ENCODE results near the gene AMBP. TPM values are rescaled to one million over a fixed set of nuclear protein-coding genes. Genes with fewer than 3 reads are reported as not detected.

The AMBP gene
- polyA plus RNA-seq, 6 donors from 2014 or later, result not detected

DNA sequence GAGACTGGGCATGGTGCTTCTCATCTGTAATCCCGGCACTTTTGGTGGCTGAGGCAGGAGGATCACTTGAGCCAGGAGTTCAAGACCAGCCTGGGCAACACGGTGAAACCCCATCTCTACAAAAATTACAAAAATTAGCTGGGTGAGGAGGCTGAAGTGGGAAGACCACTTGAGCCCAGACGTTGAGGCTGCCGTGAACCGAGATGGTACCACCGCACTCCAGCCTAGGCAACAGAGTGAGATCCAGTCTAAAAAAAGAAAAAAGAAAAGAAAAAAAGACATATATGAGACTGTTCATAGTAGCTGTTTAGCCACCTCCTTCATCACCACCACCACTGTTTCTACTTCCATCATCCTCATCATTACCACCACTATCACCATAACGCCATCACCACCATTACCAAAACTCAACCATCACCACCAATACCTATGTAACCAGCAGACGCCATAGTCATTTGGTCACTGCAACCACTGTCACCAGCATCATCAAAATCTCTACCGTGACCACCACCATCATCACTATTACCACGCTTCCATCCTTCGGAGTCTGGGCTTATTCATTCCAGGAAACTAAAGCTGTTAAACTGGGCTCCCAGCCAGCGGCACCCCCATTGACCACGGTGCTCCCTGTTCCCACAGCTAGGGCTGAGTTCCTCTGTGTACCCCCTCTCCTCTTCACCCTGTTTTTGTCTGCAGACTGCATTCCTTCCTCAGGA, 29.3 kb upstream of the AMBP start:
- H3K9me3 Mint-ChIP-seq, result peaks cover 0 to 6% (median 3%) of the 10 kb centered on the region in 7 donors
- DNase-seq (no peak), ATAC-seq (ENCODE audit: low read depth in 2 of 2) (no peak)
- peak overlapping the region in 1 of 6 donors; percentile 5 for H3K27ac Mint-ChIP-seq
- peaks cover 0 to 3% of the 10 kb centered on the region in 2 donors for H3K36me3 Mint-ChIP-seq
- no peak overlapping the region for H3K4me3 Mint-ChIP-seq
- H3K4me1 Mint-ChIP-seq, result peaks cover 0 to 6% (median 3%) of the 10 kb centered on the region in 3 donors
- peaks cover 3 to 27% (median 21%) of the 10 kb centered on the region in 3 donors for H3K27me3 Mint-ChIP-seq

DNA sequence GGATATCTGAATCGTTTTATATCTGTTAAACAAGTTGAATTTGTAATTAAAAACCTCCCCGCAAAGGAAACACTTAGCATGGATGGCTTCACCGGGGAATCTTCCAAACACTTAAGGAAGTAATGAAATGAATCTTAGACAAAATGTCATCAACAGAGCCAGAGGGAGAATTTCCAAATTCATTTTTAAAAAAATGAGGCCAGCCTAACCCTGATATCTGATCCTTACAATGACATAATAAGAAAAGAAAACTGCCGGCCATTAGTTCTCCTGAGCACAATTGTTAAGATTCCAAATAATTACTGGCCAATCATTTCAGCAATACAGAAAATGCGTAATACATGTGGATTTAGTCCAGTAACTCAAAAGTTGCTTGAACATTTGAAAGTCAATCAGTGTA, 27.1 kb upstream of the AMBP start:
- H3K4me1 Mint-ChIP-seq, result peaks cover 0 to 6% (median 3%) of the 10 kb centered on the region in 3 donors
- ATAC-seq (ENCODE audit: low read depth in 2 of 2) (no peak), DNase-seq (no peak)
- peaks cover 8 to 9% of the 10 kb centered on the region in 2 donors for H3K36me3 Mint-ChIP-seq
- H3K27me3 Mint-ChIP-seq, result peaks cover 8 to 37% (median 22%) of the 10 kb centered on the region in 3 donors
- peaks cover 3 to 15% (median 11%) of the 10 kb centered on the region in 7 donors for H3K9me3 Mint-ChIP-seq
- no peak overlapping the region for H3K4me3 Mint-ChIP-seq
- H3K27ac Mint-ChIP-seq, result no peak overlapping the region

DNA sequence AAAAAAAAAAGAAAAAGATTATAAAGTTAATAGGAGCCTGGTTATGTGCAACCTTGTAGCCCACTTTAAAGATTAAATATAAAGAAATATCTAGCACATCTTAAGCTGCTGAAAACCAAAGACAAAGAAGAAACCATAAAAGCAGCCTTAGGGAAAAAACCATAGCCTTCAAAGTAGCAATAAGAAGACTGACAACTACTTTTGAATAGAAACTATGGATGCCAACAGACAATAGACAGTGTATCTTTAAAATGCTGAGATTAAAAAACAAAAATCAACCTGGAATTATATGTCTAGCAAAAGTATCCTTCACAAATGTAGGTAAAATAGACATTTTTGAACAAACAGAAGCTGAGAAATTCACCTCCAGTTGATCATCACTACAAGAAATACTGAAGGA, 24.4 kb upstream of the AMBP start:
- no peak overlapping the region for H3K4me3 Mint-ChIP-seq
- peaks cover 3 to 8% (median 3%) of the 10 kb centered on the region in 3 donors for H3K4me1 Mint-ChIP-seq
- peaks cover 8 to 9% of the 10 kb centered on the region in 2 donors for H3K36me3 Mint-ChIP-seq
- ATAC-seq (ENCODE audit: low read depth in 2 of 2) (no peak), DNase-seq (no peak)
- no peak overlapping the region for H3K27ac Mint-ChIP-seq
- H3K27me3 Mint-ChIP-seq, result peaks cover 12 to 46% (median 32%) of the 10 kb centered on the region in 3 donors
- peaks cover 5 to 15% (median 12%) of the 10 kb centered on the region in 7 donors for H3K9me3 Mint-ChIP-seq

DNA sequence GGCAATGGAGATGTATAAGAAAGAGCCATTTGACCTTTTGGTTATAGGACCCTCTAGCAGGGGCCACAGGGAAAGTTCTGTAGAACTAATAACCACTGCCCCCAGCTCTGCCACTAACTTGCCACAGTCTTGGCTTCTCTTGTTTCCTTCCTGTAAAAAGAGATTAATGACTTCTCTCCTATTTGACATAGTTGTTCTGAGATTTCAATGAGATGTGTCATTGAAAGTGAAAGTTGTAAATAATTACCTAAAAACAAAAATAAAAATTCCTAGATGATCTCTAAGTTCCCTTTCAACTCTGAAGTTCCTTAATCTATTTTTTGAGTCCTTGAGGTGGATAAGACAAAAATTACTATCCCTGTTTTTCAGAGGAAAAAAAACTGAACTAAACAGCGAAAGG, 22.4 kb upstream of the AMBP start:
- Mint-ChIP-seq H3K4me3 (peak overlapping the region in 2 of 8 donors; percentile 37 to 47), H3K36me3 (peaks cover 8 to 17% of the 10 kb centered on the region in 2 donors)
- ATAC-seq (ENCODE audit: low read depth in 2 of 2), result no peak

DNA sequence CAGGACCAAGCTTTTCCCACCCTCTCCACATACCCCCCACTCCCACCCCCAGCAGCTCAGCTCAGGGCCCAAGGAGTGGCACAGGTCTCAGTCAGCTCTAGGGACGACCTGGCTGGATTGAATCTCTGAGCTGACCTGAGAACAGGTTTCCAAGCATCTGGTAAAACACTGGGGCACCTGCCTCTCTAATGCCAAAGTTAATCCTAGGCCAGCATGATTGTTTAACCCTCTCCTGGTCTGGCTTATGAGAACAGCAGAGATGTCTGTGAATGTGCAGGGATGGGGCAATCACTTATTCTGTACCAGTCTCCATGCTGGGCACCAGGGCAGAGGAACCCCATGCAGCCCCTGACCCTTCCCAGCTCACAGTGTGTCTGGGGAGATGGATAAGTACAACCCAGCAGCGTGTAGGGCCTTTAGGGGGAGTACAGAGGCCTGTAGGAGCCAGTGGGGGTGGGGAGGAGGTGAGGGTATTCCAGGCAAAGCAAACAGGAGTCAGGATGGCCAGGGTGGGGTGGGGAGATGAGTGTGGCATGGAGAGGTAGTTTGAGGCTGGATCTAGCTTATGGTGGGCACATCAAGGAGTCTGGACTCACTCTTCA, 21.7 kb upstream of the AMBP start:
- H3K4me3 Mint-ChIP-seq, result peak overlapping the region in 4 of 8 donors; percentile 17 to 70 (median 53)
- peaks cover 8 to 17% of the 10 kb centered on the region in 2 donors for H3K36me3 Mint-ChIP-seq
- H3K27me3 Mint-ChIP-seq, result peaks cover 21 to 73% (median 56%) of the 10 kb centered on the region in 3 donors
- DNase-seq, result no peak
- peaks cover 13 to 23% (median 14%) of the 10 kb centered on the region in 3 donors for H3K4me1 Mint-ChIP-seq
- ATAC-seq (ENCODE audit: low read depth in 2 of 2), result no peak
- H3K27ac Mint-ChIP-seq, result no peak overlapping the region
- H3K9me3 Mint-ChIP-seq, result peaks cover 5 to 15% (median 12%) of the 10 kb centered on the region in 7 donors

More for the DNA sequence above, 22.4 kb upstream of the AMBP start:
- H3K27ac Mint-ChIP-seq, result peak overlapping the region in 1 of 6 donors; percentile 56
- peaks cover 13 to 23% (median 14%) of the 10 kb centered on the region in 3 donors for H3K4me1 Mint-ChIP-seq
- H3K27me3 Mint-ChIP-seq, result peaks cover 21 to 65% (median 49%) of the 10 kb centered on the region in 3 donors
- peaks cover 5 to 15% (median 12%) of the 10 kb centered on the region in 7 donors for H3K9me3 Mint-ChIP-seq
- no peak for DNase-seq

DNA sequence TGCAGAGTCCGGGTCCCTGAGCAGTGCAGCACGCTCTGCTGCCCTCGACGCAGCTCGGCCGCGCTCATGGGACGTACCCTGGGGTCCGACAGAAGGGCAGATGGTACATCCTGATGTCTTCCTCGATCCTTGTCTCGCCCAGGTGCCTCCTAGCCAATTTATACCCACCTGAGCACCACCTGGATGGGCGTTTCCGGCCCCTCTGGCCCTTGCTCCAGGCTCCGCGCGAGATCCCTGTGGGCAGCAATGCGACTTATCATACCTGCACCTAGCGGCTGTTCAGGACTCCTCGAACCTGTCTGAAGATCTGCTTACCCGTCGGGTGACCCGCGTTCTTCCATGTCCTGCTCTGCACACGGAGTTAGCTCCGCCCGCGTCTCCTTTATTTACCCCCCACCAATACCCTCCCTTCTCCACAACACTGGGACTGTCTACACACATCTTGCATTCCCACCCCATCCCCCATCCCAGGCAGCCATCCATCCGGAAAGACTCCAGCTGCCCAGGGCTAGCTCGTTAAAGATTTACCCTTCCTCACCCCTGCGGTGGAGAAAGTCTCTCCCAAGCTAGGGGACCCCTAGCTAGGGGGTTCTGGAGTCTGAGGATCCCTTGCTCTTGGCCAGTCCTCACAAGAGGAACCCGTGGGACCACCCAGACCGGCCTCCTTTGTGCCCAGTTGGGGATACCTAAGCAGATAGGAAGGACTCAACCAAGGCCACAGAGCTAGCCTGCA, 21.0 kb upstream of the AMBP start, which contains the start of gene KIF12:
TSS of gene KIF12 (minus strand) at position 357 of the 733 bp plus-strand sequence. CDS start at position 341, 16 bp downstream.
- no peak for DNase-seq
- Mint-ChIP-seq H3K4me3 (peak within 1 kb of the TSS; percentile 17 to 80 (median 60)), H3K36me3 (peaks cover 8 to 17% of the 10 kb centered on the region in 2 donors), H3K27ac (peak within 1 kb of the TSS in 1 of 6 donors; percentile 56), H3K4me1 (peaks cover 13 to 23% (median 14%) of the 10 kb centered on the region in 3 donors), H3K9me3 (peaks cover 5 to 15% (median 12%) of the 10 kb centered on the region in 7 donors), H3K27me3 (peaks cover 24 to 77% (median 61%) of the 10 kb centered on the region in 3 donors)
- no peak for ATAC-seq (ENCODE audit: low read depth in 2 of 2)

DNA sequence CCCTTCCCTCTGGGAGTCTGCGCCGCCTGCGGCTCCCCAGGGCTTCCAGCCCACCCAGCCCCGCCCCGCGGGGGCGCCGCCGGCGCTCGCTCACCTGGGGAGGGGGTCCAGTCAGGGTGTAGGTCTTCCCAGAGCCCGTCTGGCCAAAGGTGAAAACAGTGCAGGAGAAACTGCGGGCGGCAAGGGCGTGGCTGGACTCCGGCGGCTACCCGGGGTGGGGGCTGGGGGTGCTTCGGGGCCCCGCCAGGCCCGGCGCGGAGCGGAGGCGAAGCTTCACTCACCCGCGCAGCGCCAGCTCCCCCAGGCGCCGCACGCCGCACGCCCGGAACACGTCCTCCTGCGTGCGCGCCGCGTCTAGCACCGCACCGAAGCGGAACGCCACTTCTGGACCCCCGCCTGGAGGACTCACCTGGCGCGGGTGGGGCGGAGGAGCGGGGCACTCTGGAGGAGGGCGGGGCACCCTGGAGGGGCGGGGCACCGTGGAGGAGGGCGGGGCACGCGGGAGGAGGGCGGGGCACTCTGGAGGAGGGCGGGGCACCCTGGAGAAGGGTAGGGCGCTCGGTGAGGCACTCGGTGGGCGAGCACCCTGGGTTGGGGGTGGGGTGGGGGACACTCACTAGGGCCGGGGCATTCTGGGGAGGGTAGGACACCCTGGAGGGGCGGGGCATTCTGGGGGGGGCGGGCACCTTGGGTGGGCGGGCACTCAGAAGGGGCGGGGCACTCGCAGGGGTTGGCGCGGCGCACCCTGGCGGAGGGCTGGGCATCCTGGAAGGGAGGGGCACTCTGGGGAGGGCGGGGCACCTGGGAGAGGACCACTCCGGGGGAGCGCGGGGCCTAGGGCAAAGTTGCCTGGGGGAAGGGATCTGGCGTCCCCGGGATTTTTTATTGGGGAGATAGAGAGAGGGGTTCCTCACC, 20.2 kb upstream of the AMBP start:
- Mint-ChIP-seq H3K4me3 (peak overlapping the region in 7 of 8 donors; percentile 52 to 84 (median 69)), H3K9me3 (peaks cover 5 to 15% (median 12%) of the 10 kb centered on the region in 7 donors), H3K4me1 (peaks cover 13 to 23% (median 14%) of the 10 kb centered on the region in 3 donors), H3K36me3 (peaks cover 8 to 17% of the 10 kb centered on the region in 2 donors), H3K27me3 (peaks cover 24 to 74% (median 61%) of the 10 kb centered on the region in 3 donors), H3K27ac (peak overlapping the region in 1 of 6 donors; percentile 15)
- DNase-seq (peak; percentile 20), ATAC-seq (ENCODE audit: low read depth in 2 of 2) (peak; percentile 69 to 74)

DNA sequence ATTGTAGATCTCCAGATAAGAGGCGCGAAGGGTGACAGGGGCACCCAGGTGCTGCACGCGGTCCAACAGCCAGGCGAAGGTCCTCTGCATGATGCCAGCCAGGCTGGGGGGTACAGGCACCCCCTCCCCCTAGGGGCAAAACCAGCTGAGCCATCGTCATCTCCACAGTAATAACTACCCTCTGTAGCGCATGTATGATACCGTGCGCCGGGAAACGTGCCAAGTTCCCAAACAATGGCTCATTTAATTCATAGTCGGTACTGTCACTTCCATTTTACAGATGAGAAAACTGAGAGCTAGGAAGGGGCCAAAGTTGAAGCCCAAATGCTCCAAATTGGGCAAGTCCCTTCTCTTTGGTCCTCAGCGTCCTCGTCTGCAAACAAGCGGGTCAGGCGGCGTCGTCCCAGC, 19.5 kb upstream of the AMBP start:
- Mint-ChIP-seq H3K27me3 (peaks cover 28 to 68% (median 57%) of the 10 kb centered on the region in 3 donors), H3K27ac (peak overlapping the region in 1 of 6 donors; percentile 15), H3K36me3 (peaks cover 7 to 17% of the 10 kb centered on the region in 2 donors), H3K4me3 (peak overlapping the region; percentile 39 to 84 (median 72)), H3K9me3 (peaks cover 5 to 12% (median 11%) of the 10 kb centered on the region in 7 donors), H3K4me1 (peaks cover 13 to 23% (median 14%) of the 10 kb centered on the region in 3 donors)
- ATAC-seq (ENCODE audit: low read depth in 2 of 2) (no peak), DNase-seq (no peak)

DNA sequence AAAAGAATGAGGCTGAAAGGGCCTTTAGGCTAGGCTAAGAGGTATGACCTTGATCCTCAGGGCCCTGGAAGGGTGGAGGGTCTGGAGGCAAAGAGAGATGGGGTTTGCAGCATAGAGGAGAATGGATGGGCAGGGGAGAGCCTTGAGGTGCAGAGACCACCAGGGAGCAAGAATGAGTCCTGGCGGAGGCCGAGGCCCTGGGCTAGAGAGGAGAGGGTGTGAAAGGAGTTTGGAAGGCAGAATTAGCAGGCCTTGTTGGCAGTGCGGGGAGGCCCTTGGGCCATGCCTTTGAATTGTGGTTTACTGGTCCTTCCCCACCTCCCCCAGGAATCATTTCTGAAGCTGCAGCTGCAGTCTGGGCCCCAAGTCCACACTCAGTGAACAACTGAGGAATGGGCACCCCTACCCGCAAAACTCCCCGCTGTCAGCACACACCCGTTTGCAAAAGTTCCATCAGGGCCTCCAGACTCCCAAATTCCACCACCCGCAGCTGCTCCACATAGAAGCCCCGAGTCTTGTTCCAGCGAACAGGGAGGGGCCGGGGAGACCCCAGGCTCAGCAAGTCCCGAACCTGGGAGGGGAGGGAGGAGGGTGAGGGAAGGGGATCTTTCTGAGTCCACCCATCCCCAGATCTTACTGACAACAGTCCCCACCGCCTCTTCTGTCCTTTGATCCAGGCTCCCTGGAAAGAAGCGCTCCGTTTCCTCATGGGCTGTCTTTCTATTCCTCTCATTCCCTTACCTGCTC, 18.9 kb upstream of the AMBP start:
- H3K27me3 Mint-ChIP-seq, result peaks cover 28 to 62% (median 51%) of the 10 kb centered on the region in 3 donors

DNA sequence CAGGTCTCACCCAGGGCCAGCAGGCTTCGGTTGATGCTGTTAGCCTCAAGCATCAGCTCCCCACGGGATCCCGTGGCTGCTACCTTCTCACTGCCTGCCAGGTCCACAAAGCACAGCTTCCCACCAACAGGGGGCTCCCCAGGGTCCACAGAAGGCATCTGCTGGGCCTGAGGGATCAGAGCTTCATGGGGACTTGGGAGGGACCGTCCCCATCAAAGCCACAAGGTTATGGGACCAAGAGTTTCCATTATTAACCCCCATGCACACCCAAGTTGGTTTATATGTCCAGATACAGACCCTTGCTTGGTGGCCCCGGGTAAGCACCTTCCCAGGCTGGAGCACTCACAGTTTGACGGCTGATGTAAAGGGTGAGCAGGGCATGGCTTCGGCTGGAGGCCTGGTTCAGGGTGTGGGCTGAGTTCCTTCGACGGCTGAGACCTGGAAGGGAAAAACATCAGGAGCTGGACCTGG, 18.0 kb upstream of the AMBP start:
- peaks cover 0 to 3% (median 0%) of the 10 kb centered on the region in 7 donors for H3K9me3 Mint-ChIP-seq
- peak overlapping the region in 6 of 8 donors; percentile 24 to 73 (median 38) for H3K4me3 Mint-ChIP-seq
- H3K27me3 Mint-ChIP-seq, result peaks cover 24 to 60% (median 44%) of the 10 kb centered on the region in 3 donors
- ATAC-seq (ENCODE audit: low read depth in 2 of 2) (no peak), DNase-seq (no peak)
- peaks cover 0 to 8% of the 10 kb centered on the region in 2 donors for H3K36me3 Mint-ChIP-seq
- H3K4me1 Mint-ChIP-seq, result peaks cover 13 to 23% (median 14%) of the 10 kb centered on the region in 3 donors
- H3K27ac Mint-ChIP-seq, result peak overlapping the region in 1 of 6 donors; percentile 72

More for the DNA sequence above, 18.9 kb upstream of the AMBP start:
- H3K27ac Mint-ChIP-seq, result no peak overlapping the region
- no peak for DNase-seq
- H3K36me3 Mint-ChIP-seq, result peaks cover 4 to 14% of the 10 kb centered on the region in 2 donors
- ATAC-seq (ENCODE audit: low read depth in 2 of 2), result no peak
- H3K4me1 Mint-ChIP-seq, result peaks cover 13 to 23% (median 14%) of the 10 kb centered on the region in 3 donors
- H3K9me3 Mint-ChIP-seq, result peaks cover 4 to 9% (median 7%) of the 10 kb centered on the region in 7 donors
- peak overlapping the region in 7 of 8 donors; percentile 39 to 84 (median 74) for H3K4me3 Mint-ChIP-seq

DNA sequence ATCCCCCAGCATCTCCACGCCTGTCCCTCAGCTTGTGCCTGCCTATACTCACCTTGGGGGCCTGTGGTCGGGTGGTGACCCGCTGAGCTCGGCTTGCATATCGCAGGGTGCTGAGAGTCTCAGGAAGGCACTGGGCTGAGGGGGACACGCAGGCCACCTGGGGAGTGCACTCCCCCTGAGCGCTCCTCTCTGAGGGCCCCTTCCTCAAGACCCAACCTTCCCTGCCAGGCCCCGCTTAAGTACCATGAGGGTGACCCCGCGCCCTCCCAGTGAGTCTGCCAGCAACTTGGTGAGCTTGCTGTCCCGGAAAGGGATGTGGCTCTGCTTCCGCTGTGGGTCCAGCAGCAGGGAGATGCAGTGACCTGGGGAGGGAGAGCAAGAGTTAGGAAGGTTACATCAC, 16.9 kb upstream of the AMBP start:
- Mint-ChIP-seq H3K27me3 (peaks cover 24 to 56% (median 54%) of the 10 kb centered on the region in 3 donors), H3K36me3 (peaks cover 0 to 8% of the 10 kb centered on the region in 2 donors), H3K4me3 (no peak overlapping the region), H3K4me1 (peaks cover 14 to 23% (median 16%) of the 10 kb centered on the region in 3 donors), H3K9me3 (peaks cover 0 to 3% (median 0%) of the 10 kb centered on the region in 7 donors), H3K27ac (no peak overlapping the region)
- ATAC-seq (ENCODE audit: low read depth in 2 of 2) (no peak), DNase-seq (no peak)

Data from naive B cell (primary cell).